Frontal cortex (tissue), 4 donors: ENCODE measurements around the gene OTUD5. TPM values are rescaled to one million over a fixed set of nuclear protein-coding genes. Genes with fewer than 3 reads are reported as not detected.
"Not testable (repeated sequence)": the region's sequence is repeated elsewhere in the genome, so short reads cannot be mapped to it uniquely, and the experiment has no call there.

Source experiments
- DNase-seq, 2 donors: peaks; one replicate each; pipeline ENCODE4 v3.0.0; 2012; ENCODE audit warnings: low spot score in 2 of 2
- FAIRE-seq: peaks from 2 replicates; lab custom pipeline; 2012; peaks lifted over from hg19 to GRCh38; lab: Jason Lieb, UNC
- small RNA-seq: library from RNA; depleted of rRNA; stranded (forward); fragments of <200 nt; gene quantifications from one replicate; pipeline ENCODE3, GENCODE V24; 2014
- total RNA-seq: library from RNA; depleted of rRNA; stranded (reverse); fragments of >200 nt; gene quantifications from one replicate; pipeline ENCODE4 v1.2.3, GENCODE V29; 2014
- donor health status: control.
- donor health status: control.
- donor health status: control.

The OTUD5 gene
- total RNA-seq, 1 donor from 2014 or later: 17.1 TPM

GRCh38 chrX:48893556-48894348, 63.7 kb downstream of the OTUD5 start:
- no peak for DNase-seq
- FAIRE-seq: no peak

- FAIRE-seq (no peak), DNase-seq (no peak)
These were observed 64.5 kb downstream of the OTUD5 start for GRCh38 chrX:48892896-48893295.

- DNase-seq: peak; percentile 64 to 69
- no peak for FAIRE-seq
These were observed 65.8 kb downstream of the OTUD5 start for GRCh38 chrX:48891402-48892288.

- no peak for DNase-seq
These were observed 66.4 kb downstream of the OTUD5 start for GRCh38 chrX:48890934-48891401.

GRCh38 chrX:48890296-48890925, 67.0 kb downstream of the OTUD5 start:
- DNase-seq: peak in 1 of 2 donors; percentile 12
- no peak for FAIRE-seq

More at GRCh38 chrX:48890934-48891401, 66.4 kb downstream of the OTUD5 start:
- no peak for FAIRE-seq

GRCh38 chrX:48886586-48886985, 70.8 kb downstream of the OTUD5 start:
- FAIRE-seq, DNase-seq: not testable (repeated sequence)

- DNase-seq (no peak), FAIRE-seq (no peak)
These were observed 73.7 kb downstream of the OTUD5 start for GRCh38 chrX:48883729-48884128.

GRCh38 chrX:48876944-48877343, 80.5 kb downstream of the OTUD5 start:
- not testable (repeated sequence) for DNase-seq, FAIRE-seq

Small RNA genes within 50 kb of the gene (small RNA-seq; reads per million reads assigned to genes)
- not detected for gene RNU6-722P

Other genes starting within 250 kb of the OTUD5 start
- not detected for gene GLOD5, start 195.9 kb downstream of the OTUD5 start, total RNA-seq
- gene GATA1, start 171.0 kb downstream of the OTUD5 start, total RNA-seq: under 0.01 TPM
- gene HDAC6, start 155.5 kb downstream of the OTUD5 start, total RNA-seq: 77.9 TPM
- not detected for gene ERAS, start 131.1 kb downstream of the OTUD5 start, total RNA-seq
- gene PCSK1N, start 122.0 kb downstream of the OTUD5 start, total RNA-seq: 53.8 TPM
- 33.8 TPM for gene TIMM17B, start 59.8 kb downstream of the OTUD5 start, total RNA-seq
- 39.5 TPM for gene PQBP1, start 59.7 kb downstream of the OTUD5 start, total RNA-seq
- gene SLC35A2, start 46.0 kb downstream of the OTUD5 start, total RNA-seq: 9.8 TPM
- 14.3 TPM for gene PIM2, start 38.6 kb downstream of the OTUD5 start, total RNA-seq
- gene KCND1, start 14.2 kb upstream of the OTUD5 start, total RNA-seq: 0.41 TPM
- 35.1 TPM for gene GRIPAP1, start 44.7 kb upstream of the OTUD5 start, total RNA-seq
- gene TFE3, start 85.8 kb upstream of the OTUD5 start, total RNA-seq: 8.6 TPM
- gene CCDC120, start 101.4 kb upstream of the OTUD5 start, total RNA-seq: 1.6 TPM
- gene PRAF2, start 116.4 kb upstream of the OTUD5 start, total RNA-seq: 6.1 TPM
- 24.5 TPM for gene WDR45, start 122.3 kb upstream of the OTUD5 start, total RNA-seq
- gene GPKOW, start 166.1 kb upstream of the OTUD5 start, total RNA-seq: 16.3 TPM
- 2.4 TPM for gene MAGIX, start 205.2 kb upstream of the OTUD5 start, total RNA-seq
- 0.82 TPM for gene PLP2, start 214.3 kb upstream of the OTUD5 start, total RNA-seq
- under 0.01 TPM for gene PRICKLE3, start 228.8 kb upstream of the OTUD5 start, total RNA-seq
- gene SYP, start 242.6 kb upstream of the OTUD5 start, total RNA-seq: 151 TPM